ENCODE data around the gene DVL3.

- TF ChIP-seq GATA3 (IDR thresholded peaks at IDR 0.05; ENCODE audit: low read depth, low read length) (no peak), GATA2 (IDR thresholded peaks at IDR 0.05; ENCODE audit: low read depth, low read length) (no peak)
These were observed 31.7 kb downstream of the DVL3 start for GRCh38 chr3:184186902-184187207.

All from SH-SY5Y (cell line).